GM08714 (cell line): ENCODE measurements around the gene ACTA1.
"Not testable (repeated sequence)": the region's sequence is repeated elsewhere in the genome, so short reads cannot be mapped to it uniquely, and the experiment has no call there.

Source experiments
- H3K4me3 ChIP-seq: fragments of 200-500 bp; sonication (Bioruptor generic); 2 replicates; pipeline ENCODE4 v1.5.1; 2014; ENCODE audit warnings: mild to moderate bottlenecking, low read length, inconsistent platforms
- ZNF274 ChIP-seq: IDR thresholded peaks from 2 replicates; pipeline ENCODE4 v1.6.1; 2012; ENCODE audit warnings: mild to moderate bottlenecking, low read depth, low read length

Gene ACTA1

GRCh38 chr1:229408458-229409037 is 25.3 kb downstream of the ACTA1 start:
- TF ChIP-seq ZNF274: no peak
- no peak overlapping the region for H3K4me3 ChIP-seq

GRCh38 chr1:229407206-229408026 is 26.5 kb downstream of the ACTA1 start:
- H3K4me3 ChIP-seq: no peak overlapping the region; the same call in 1 of the 2 replicates
- TF ChIP-seq ZNF274: no peak

- TF ChIP-seq ZNF274: no peak
- no peak overlapping the region; the same call in 1 of the 2 replicates for H3K4me3 ChIP-seq
These were observed 27.1 kb downstream of the ACTA1 start for GRCh38 chr1:229406798-229407197.

GRCh38 chr1:229403573-229403972 is 30.3 kb downstream of the ACTA1 start:
- TF ChIP-seq ZNF274: no peak
- no peak overlapping the region for H3K4me3 ChIP-seq

- TF ChIP-seq ZNF274: no peak
- no peak overlapping the region for H3K4me3 ChIP-seq
These were observed 30.9 kb downstream of the ACTA1 start for GRCh38 chr1:229402993-229403392.

GRCh38 chr1:229402329-229402728 is 31.6 kb downstream of the ACTA1 start:
- H3K4me3 ChIP-seq: not testable (repeated sequence)

GRCh38 chr1:229397762-229398161 is 36.1 kb downstream of the ACTA1 start:
- H3K4me3 ChIP-seq: no peak overlapping the region
- no peak for TF ChIP-seq ZNF274

- TF ChIP-seq ZNF274: no peak
- no peak overlapping the region for H3K4me3 ChIP-seq
These were observed 37.2 kb downstream of the ACTA1 start for GRCh38 chr1:229396585-229397206.

- H3K4me3 ChIP-seq: not testable (repeated sequence)
These were observed 39.4 kb downstream of the ACTA1 start for GRCh38 chr1:229394517-229394916.

- TF ChIP-seq ZNF274: no peak
- no peak overlapping the region for H3K4me3 ChIP-seq
These were observed 41.0 kb downstream of the ACTA1 start for GRCh38 chr1:229392936-229393335.

GRCh38 chr1:229390130-229390529 is 43.8 kb downstream of the ACTA1 start:
- no peak for TF ChIP-seq ZNF274
- H3K4me3 ChIP-seq: no peak overlapping the region

- no peak for TF ChIP-seq ZNF274
- no peak overlapping the region for H3K4me3 ChIP-seq
These were observed 44.9 kb downstream of the ACTA1 start for GRCh38 chr1:229388897-229389580.

- no peak for TF ChIP-seq ZNF274
These were observed 47.9 kb downstream of the ACTA1 start for GRCh38 chr1:229385853-229386456.

GRCh38 chr1:229384822-229385221 is 49.1 kb downstream of the ACTA1 start:
- no peak overlapping the region for H3K4me3 ChIP-seq
- no peak for TF ChIP-seq ZNF274

More at GRCh38 chr1:229385853-229386456, 47.9 kb downstream of the ACTA1 start:
- H3K4me3 ChIP-seq: no peak overlapping the region
